Measurements from ENCODE around the gene ENDOU. TPM values are rescaled to one million over a fixed set of nuclear protein-coding genes. Genes with fewer than 3 reads are reported as not detected.

ENDOU gene
- total RNA-seq, 2 donors from 2014 or later, result 1.0 TPM; not detected in 1

GRCh38 chr12:47763481-47764346 lies 38.4 kb upstream of the ENDOU start:
- H3K4me1 ChIP-seq (replicated peaks), result no peaks in the 10 kb centered on the region
- WGBS, result 76% methylated on average over 8 of the region's 8 CpGs
- no peaks in the 10 kb centered on the region for H3K9me3 ChIP-seq
- no peak overlapping the region for H3K27ac ChIP-seq
- TF ChIP-seq POLR2AphosphoS5 (IDR thresholded peaks at IDR 0.05), result no peak
- TF ChIP-seq CTCF (IDR thresholded peaks at IDR 0.05), result no peak
- H3K27me3 ChIP-seq (replicated peaks; ENCODE audit: insufficient read depth), result no peaks in the 10 kb centered on the region
- DNase-seq (ENCODE audit: low spot score), result no peak
- H3K4me3 ChIP-seq, result no peak overlapping the region
- no peaks in the 10 kb centered on the region for H3K36me3 ChIP-seq
- intact Hi-C loops (cut with DNase I), result no loop called here

GRCh38 chr12:47762850-47763465 lies 37.7 kb upstream of the ENDOU start:
- no peak overlapping the region for H3K4me3 ChIP-seq
- intact Hi-C loops (cut with DNase I), result no loop called here
- peaks cover 2% of the 10 kb centered on the region for H3K4me1 ChIP-seq (replicated peaks)
- no peaks in the 10 kb centered on the region for H3K27me3 ChIP-seq (replicated peaks; ENCODE audit: insufficient read depth)
- no peak for DNase-seq (ENCODE audit: low spot score)
- no peaks in the 10 kb centered on the region for H3K36me3 ChIP-seq
- 82% methylated on average over 3 of the region's 3 CpGs for WGBS
- TF ChIP-seq POLR2AphosphoS5 (IDR thresholded peaks at IDR 0.05), result no peak
- TF ChIP-seq POLR2A (IDR thresholded peaks at IDR 0.05), result no peak
- no peak for TF ChIP-seq CTCF (IDR thresholded peaks at IDR 0.05)
- H3K9me3 ChIP-seq, result no peaks in the 10 kb centered on the region
- H3K27ac ChIP-seq, result no peak overlapping the region

DNA sequence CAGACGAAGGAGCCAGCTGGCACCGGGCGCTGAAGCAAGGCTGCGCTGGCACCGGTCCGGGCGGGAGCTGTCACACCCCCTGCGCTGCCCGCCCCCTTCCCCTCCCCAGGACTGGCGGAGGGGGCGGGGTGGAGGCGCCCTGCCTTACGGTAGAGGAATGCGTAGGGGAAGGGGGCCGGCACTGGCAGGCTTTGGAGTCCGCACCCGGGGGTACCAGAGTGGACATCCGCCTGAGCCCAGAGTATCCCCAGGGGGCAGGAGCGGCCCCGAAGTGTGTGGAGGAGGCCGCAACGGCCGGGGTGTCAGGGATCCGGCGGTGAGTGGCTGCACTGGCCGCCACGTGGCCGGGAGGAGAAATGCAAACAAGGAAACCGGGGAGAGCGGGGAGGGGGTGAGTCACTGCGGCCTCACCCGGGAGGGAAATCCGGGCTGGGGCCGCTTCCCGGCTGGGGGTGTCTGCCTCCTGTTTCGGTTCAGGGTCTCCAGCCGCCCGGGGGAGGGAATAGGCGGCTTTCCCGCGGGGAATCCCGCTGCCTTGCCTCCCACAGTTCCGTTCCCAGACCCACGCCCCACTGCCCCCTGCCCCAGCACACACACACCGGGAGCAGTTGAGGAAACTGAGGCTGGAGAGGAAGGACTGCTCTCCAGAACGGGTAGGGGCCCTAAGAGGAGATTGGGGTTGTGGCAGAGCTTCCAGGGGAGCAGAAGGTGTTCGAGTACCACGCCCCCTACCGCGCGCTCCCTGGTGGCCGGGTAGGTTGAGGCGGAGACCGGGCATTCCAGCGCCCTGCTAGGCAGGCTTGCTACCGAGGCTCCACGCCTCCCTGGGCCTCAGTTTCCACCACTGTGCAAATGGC lies 33.8 kb upstream of the ENDOU start, which contains the start of gene RAPGEF3:
TSS of gene RAPGEF3 (minus strand) at position 47 of the 857 bp plus-strand sequence. CDS start 324 bp downstream, outside the sequence.
- intact Hi-C loops (cut with DNase I), result loop anchor here (5.0 kb wide), 1 partner anchor 42 kb away; no protein-coding TSS in a partner anchor
- Histone ChIP-seq H3K4me3 (peak within 1 kb of the TSS; percentile 51 to 60), H3K27me3 (replicated peaks; ENCODE audit: insufficient read depth) (no peaks in the 10 kb centered on the region), H3K27ac (peak within 1 kb of the TSS; percentile 76 to 78), H3K9me3 (no peaks in the 10 kb centered on the region), H3K4me1 (replicated peaks) (peaks cover 16% of the 10 kb centered on the region), H3K36me3 (no peaks in the 10 kb centered on the region)
- DNase-seq (ENCODE audit: low spot score), result peak; percentile 88
- peak; percentile 21 for TF ChIP-seq POLR2A (IDR thresholded peaks at IDR 0.05)
- TF ChIP-seq POLR2AphosphoS5 (IDR thresholded peaks at IDR 0.05), result peak; percentile 84
- peak; percentile 31 to 57 (median 42) for TF ChIP-seq CTCF (IDR thresholded peaks at IDR 0.05)
- WGBS, result 1% methylated on average over 47 of the region's 57 CpGs

GRCh38 chr12:47758584-47758833 lies 33.2 kb upstream of the ENDOU start:
- H3K27ac ChIP-seq, result peak overlapping the region; percentile 76 to 78
- no peak for DNase-seq (ENCODE audit: low spot score)
- H3K27me3 ChIP-seq (replicated peaks; ENCODE audit: insufficient read depth), result no peaks in the 10 kb centered on the region
- peaks cover 22% of the 10 kb centered on the region for H3K4me1 ChIP-seq (replicated peaks)
- H3K9me3 ChIP-seq, result no peaks in the 10 kb centered on the region
- intact Hi-C loops (cut with DNase I), result loop anchor here (5.0 kb wide), 1 partner anchor 41 kb away; no protein-coding TSS in a partner anchor
- TF ChIP-seq POLR2A (IDR thresholded peaks at IDR 0.05), result no peak
- H3K36me3 ChIP-seq, result no peaks in the 10 kb centered on the region
- peak overlapping the region; percentile 51 to 60 for H3K4me3 ChIP-seq
- WGBS, result 1% methylated on average over 7 of the region's 10 CpGs
